SK-N-SH treated with all-trans-retinoic acid at 6 μM for 48 hours (cell line): ENCODE data around the gene SLC34A1.

ENCODE experiments used
- ARNTL ChIP-seq: fragments of 450-650 bp; formaldehyde crosslinking; IDR thresholded peaks from 2 replicates; pipeline ENCODE4 v1.5.0; 2020; ENCODE audit warnings: low read depth, mild to moderate bottlenecking, moderate library complexity, borderline replicate concordance
- BACH2 ChIP-seq: fragments of 250-450 bp; sonication (Bioruptor Pico); IDR thresholded peaks from 2 replicates; pipeline ENCODE4 v1.9.0; 2021; ENCODE audit warnings: mild to moderate bottlenecking, borderline replicate concordance
- CREB5 ChIP-seq: fragments of 250-450 bp; sonication (Bioruptor Pico); IDR thresholded peaks from 2 replicates; pipeline ENCODE4 v1.5.1; 2020; ENCODE audit warnings: low read depth, mild to moderate bottlenecking, moderate library complexity
- CSRNP3 ChIP-seq: fragments of 250-450 bp; sonication (Bioruptor Pico); IDR thresholded peaks from 2 replicates; pipeline ENCODE4 v1.5.1; 2021; ENCODE audit warnings: mild to moderate bottlenecking, moderate library complexity
- GLIS3 ChIP-seq: fragments of 250-450 bp; sonication (Bioruptor Pico); IDR thresholded peaks from 2 replicates; pipeline ENCODE4 v1.5.0; 2020; ENCODE audit warnings: mild to moderate bottlenecking, moderate library complexity
- ZFP3 ChIP-seq: fragments of 250-450 bp; sonication (Bioruptor Pico); IDR thresholded peaks from 2 replicates; pipeline ENCODE4 v1.5.0; 2020; ENCODE audit warnings: mild to moderate bottlenecking, moderate library complexity
- ZNF565 ChIP-seq: fragments of 450-650 bp; formaldehyde crosslinking; conservative IDR thresholded peaks from 2 replicates; pipeline ENCODE4 v1.5.0; 2020; ENCODE audit warnings: low read depth, mild to moderate bottlenecking, moderate library complexity
- TF ChIP-seq, protein P1 (sequence below): fragments of 250-450 bp; sonication (Bioruptor Pico); IDR thresholded peaks from 2 replicates; pipeline ENCODE4 v1.8.0; 2020; ENCODE audit warnings: mild to moderate bottlenecking, moderate library complexity, borderline replicate concordance

DNA sequence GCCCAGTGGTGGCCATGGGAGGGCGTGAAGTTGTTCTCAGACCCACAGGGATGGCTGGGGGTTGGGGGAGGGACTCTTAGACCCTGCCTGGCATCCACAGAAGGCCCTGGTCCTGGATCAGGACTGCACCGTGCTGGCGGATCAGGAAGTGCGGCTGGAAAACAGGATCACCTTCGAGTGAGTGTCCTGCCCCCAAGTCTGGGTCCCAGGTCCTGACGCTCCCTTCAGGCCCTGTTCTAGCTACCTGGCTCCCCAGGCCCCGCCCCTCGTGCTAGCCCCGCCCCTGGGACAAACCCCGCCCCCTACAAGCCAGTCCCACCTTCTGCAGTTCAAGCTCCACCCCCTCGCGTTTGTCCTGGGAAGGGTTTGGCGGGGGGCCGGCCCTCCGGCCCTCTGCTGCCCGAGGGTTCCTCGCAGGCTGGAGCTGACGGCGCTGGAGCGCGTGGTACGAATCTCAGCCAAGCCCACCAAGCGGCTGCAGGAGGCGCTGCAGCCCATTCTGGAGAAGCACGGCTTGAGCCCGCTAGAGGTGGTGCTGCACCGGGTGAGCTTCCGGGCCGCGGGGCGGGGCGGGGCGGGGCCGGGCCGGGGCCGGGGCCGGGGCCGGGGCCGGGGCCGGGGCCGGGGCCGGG is 13.6 kb upstream of the SLC34A1 start:
- TF ChIP-seq ARNTL, result no peak
- no peak for TF ChIP-seq BACH2
- TF ChIP-seq ZFP3, result no peak
- TF ChIP-seq, protein P1, sequence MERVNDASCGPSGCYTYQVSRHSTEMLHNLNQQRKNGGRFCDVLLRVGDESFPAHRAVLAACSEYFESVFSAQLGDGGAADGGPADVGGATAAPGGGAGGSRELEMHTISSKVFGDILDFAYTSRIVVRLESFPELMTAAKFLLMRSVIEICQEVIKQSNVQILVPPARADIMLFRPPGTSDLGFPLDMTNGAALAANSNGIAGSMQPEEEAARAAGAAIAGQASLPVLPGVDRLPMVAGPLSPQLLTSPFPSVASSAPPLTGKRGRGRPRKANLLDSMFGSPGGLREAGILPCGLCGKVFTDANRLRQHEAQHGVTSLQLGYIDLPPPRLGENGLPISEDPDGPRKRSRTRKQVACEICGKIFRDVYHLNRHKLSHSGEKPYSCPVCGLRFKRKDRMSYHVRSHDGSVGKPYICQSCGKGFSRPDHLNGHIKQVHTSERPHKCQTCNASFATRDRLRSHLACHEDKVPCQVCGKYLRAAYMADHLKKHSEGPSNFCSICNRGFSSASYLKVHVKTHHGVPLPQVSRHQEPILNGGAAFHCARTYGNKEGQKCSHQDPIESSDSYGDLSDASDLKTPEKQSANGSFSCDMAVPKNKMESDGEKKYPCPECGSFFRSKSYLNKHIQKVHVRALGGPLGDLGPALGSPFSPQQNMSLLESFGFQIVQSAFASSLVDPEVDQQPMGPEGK (CRISPR knock-in tag), result no peak
- no peak for TF ChIP-seq ZNF565 (CRISPR knock-in tag)
- no peak for TF ChIP-seq CSRNP3 (CRISPR knock-in tag)
- no peak for TF ChIP-seq CREB5 (CRISPR knock-in tag)
- TF ChIP-seq GLIS3 (CRISPR knock-in tag), result no peak
